HG03095 (cell line): ENCODE results near the gene S100PBP.

Source experiments
- ATAC-seq: cut with Tn5 transposase; IDR thresholded peaks from one replicate; pipeline ENCODE4 v1.9.1; 2021; ENCODE audit warnings: moderate library complexity; ENCODE audit not compliant: unreplicated experiment

S100PBP gene

GRCh38 chr1:32817159-32817814 lies at the start of gene S100PBP, which contains the start of gene YARS1:
Gene S100PBP (plus strand): TSS chr1:32817653. CDS start chr1:32826100, 8,447 bp downstream.
Gene YARS1 (minus strand): TSS chr1:32817358. CDS start chr1:32817244, 114 bp downstream.
- ATAC-seq = peak; percentile 76

GRCh38 chr1:32768110-32768850 lies 49.2 kb upstream of the S100PBP start:
- ATAC-seq = no peak

- no peak for ATAC-seq
Measured at GRCh38 chr1:32769524-32770220, 47.8 kb upstream of the S100PBP start.

- ATAC-seq = no peak
Measured at GRCh38 chr1:32770221-32770731, 47.2 kb upstream of the S100PBP start.

GRCh38 chr1:32770741-32771548 lies 46.5 kb upstream of the S100PBP start:
- no peak for ATAC-seq

- ATAC-seq = no peak
Measured at GRCh38 chr1:32771561-32772280, 45.7 kb upstream of the S100PBP start.

- no peak for ATAC-seq
Measured at GRCh38 chr1:32772281-32773017, 45.0 kb upstream of the S100PBP start.

GRCh38 chr1:32773018-32773763 lies 44.3 kb upstream of the S100PBP start:
- ATAC-seq = no peak

- no peak for ATAC-seq
Measured at GRCh38 chr1:32773764-32774463, 43.5 kb upstream of the S100PBP start.

- ATAC-seq = no peak
Measured at GRCh38 chr1:32774464-32774808, 43.0 kb upstream of the S100PBP start.

GRCh38 chr1:32774950-32775634 lies 42.4 kb upstream of the S100PBP start:
- no peak for ATAC-seq

- no peak for ATAC-seq
Measured at GRCh38 chr1:32775640-32776337, 41.7 kb upstream of the S100PBP start.

GRCh38 chr1:32779242-32779641 lies 38.2 kb upstream of the S100PBP start:
- no peak for ATAC-seq

- ATAC-seq = no peak
Measured at GRCh38 chr1:32780005-32780404, 37.4 kb upstream of the S100PBP start.

GRCh38 chr1:32780628-32781234 lies 36.7 kb upstream of the S100PBP start:
- ATAC-seq = no peak

- no peak for ATAC-seq
Measured at GRCh38 chr1:32782086-32782485, 35.4 kb upstream of the S100PBP start.

GRCh38 chr1:32783851-32784250 lies 33.6 kb upstream of the S100PBP start:
- no peak for ATAC-seq
